OCI-LY3 (cell line): ENCODE results near the gene NPPC.

ENCODE experiments used
- H2AFZ ChIP-seq: fragments of 200-600, 300-600 bp; shearing (Covaris generic); 2 replicates; pipeline ENCODE4 v1.6.0; 2014; ENCODE audit warnings: antibody characterized with exemption, low read depth, low read length
- H3K27ac ChIP-seq: fragments of 200-600, 300-600 bp; sonication (generic); 2 replicates; pipeline ENCODE4 v1.5.1; 2014; ENCODE audit warnings: mild to moderate bottlenecking, low read length, moderate library complexity, mixed read lengths
- H3K27me3 ChIP-seq: fragments of 200-600, 300-600 bp; sonication (generic); 2 replicates; pipeline ENCODE4 v1.6.1; 2014; ENCODE audit warnings: low read depth, low read length, mixed read lengths
- H3K36me3 ChIP-seq: fragments of 200-600, 300-600 bp; sonication (generic); replicated peaks from 2 replicates; pipeline ENCODE3; 2014; ENCODE audit warnings: low read depth, low read length, mixed read lengths
- H3K4me1 ChIP-seq: fragments of 300-600, 200-600 bp; sonication (generic); 2 replicates; pipeline ENCODE4 v1.6.1; 2014; ENCODE audit warnings: low read length, mixed read lengths
- H3K4me2 ChIP-seq: fragments of 200-600, 300-600 bp; sonication (generic); 2 replicates; pipeline ENCODE4 v1.6.1; 2014; ENCODE audit warnings: low read length, mixed read lengths
- H3K4me3 ChIP-seq: fragments of 300-600, 200-600 bp; sonication (generic); 2 replicates; pipeline ENCODE4 v1.5.1; 2014; ENCODE audit warnings: antibody characterized with exemption, mild to moderate bottlenecking, low read length, moderate library complexity
- H3K79me2 ChIP-seq: fragments of 300-600, 200-600 bp; shearing (Covaris generic); 2 replicates; pipeline ENCODE4 v1.6.1; 2014; ENCODE audit warnings: mild to moderate bottlenecking, low read length, mixed read lengths
- H3K9ac ChIP-seq: fragments of 300-600, 200-600 bp; shearing (Covaris generic); 2 replicates; pipeline ENCODE4 v1.6.0; 2014; ENCODE audit warnings: mild to moderate bottlenecking, low read length, moderate library complexity
- H3K9me3 ChIP-seq: fragments of 200-600, 300-600 bp; shearing (Covaris generic); 2 replicates; pipeline ENCODE4 v1.6.1; 2014; ENCODE audit warnings: low read length, mixed read lengths; ENCODE audit not compliant: insufficient read depth
- H4K20me1 ChIP-seq: fragments of 200-600, 300-600 bp; sonication (generic); 2 replicates; pipeline ENCODE4 v1.6.1; 2016; ENCODE audit warnings: low read length, mixed read lengths; ENCODE audit not compliant: insufficient read depth
- CTCF ChIP-seq: fragments of 200-600, 300-600 bp; sonication (generic); IDR thresholded peaks from 2 replicates; pipeline ENCODE4 v1.5.1; 2014; ENCODE audit warnings: antibody characterized with exemption, low read length, low read depth
- EZH2phosphoT487 ChIP-seq: fragments of 200-600 bp; shearing (Covaris generic); IDR thresholded peaks from 2 replicates; pipeline ENCODE4 v1.6.1; 2018; ENCODE audit warnings: antibody characterized with exemption, mixed run types, low read depth

Gene NPPC

GRCh38 chr2:231926761-231927565 is 767 bp upstream of the NPPC start:
- H3K4me3 ChIP-seq: no peak overlapping the region
- no peak overlapping the region for H3K27ac ChIP-seq
- no peaks in the 10 kb centered on the region for H3K79me2 ChIP-seq
- no peak overlapping the region for H3K4me2 ChIP-seq
- no peaks in the 10 kb centered on the region for H3K4me1 ChIP-seq
- H4K20me1 ChIP-seq: no peaks in the 10 kb centered on the region
- TF ChIP-seq EZH2phosphoT487: no peak
- no peaks in the 10 kb centered on the region for H3K27me3 ChIP-seq
- H2AFZ ChIP-seq: no peak overlapping the region
- H3K9ac ChIP-seq: no peak overlapping the region
- H3K36me3 ChIP-seq: no peaks in the 10 kb centered on the region
- no peaks in the 10 kb centered on the region for H3K9me3 ChIP-seq

GRCh38 chr2:231925303-231926179 is 655 bp downstream of the NPPC start:
- no peaks in the 10 kb centered on the region for H4K20me1 ChIP-seq
- TF ChIP-seq EZH2phosphoT487 (no peak), CTCF (peak; percentile 54)
- no peaks in the 10 kb centered on the region for H3K27me3 ChIP-seq
- no peaks in the 10 kb centered on the region for H3K4me1 ChIP-seq
- no peaks in the 10 kb centered on the region for H3K9me3 ChIP-seq
- peak overlapping the region; percentile 43 for H3K4me2 ChIP-seq
- H3K4me3 ChIP-seq: no peak overlapping the region
- no peaks in the 10 kb centered on the region for H3K36me3 ChIP-seq
- no peaks in the 10 kb centered on the region for H3K79me2 ChIP-seq
- H2AFZ ChIP-seq: 0 out of 2 replicates have a peak overlapping the region, but pooled peaks have one; percentile 21
- H3K9ac ChIP-seq: no peak overlapping the region
- no peak overlapping the region for H3K27ac ChIP-seq

GRCh38 chr2:231924889-231925275 is 1.3 kb downstream of the NPPC start:
- Histone ChIP-seq H3K9ac (no peak overlapping the region), H3K36me3 (no peaks in the 10 kb centered on the region), H3K79me2 (no peaks in the 10 kb centered on the region), H4K20me1 (no peaks in the 10 kb centered on the region), H3K9me3 (no peaks in the 10 kb centered on the region), H3K4me2 (peak overlapping the region; percentile 43), H3K4me1 (no peaks in the 10 kb centered on the region), H3K27me3 (no peaks in the 10 kb centered on the region), H2AFZ (0 out of 2 replicates have a peak overlapping the region, but pooled peaks have one; percentile 21), H3K27ac (no peak overlapping the region), H3K4me3 (no peak overlapping the region)
- TF ChIP-seq EZH2phosphoT487: no peak
- TF ChIP-seq CTCF: no peak

GRCh38 chr2:231923951-231924888 is 2.0 kb downstream of the NPPC start:
- Histone ChIP-seq H3K9ac (no peak overlapping the region), H3K4me1 (no peaks in the 10 kb centered on the region), H3K9me3 (no peaks in the 10 kb centered on the region), H3K36me3 (no peaks in the 10 kb centered on the region), H3K27ac (no peak overlapping the region), H4K20me1 (no peaks in the 10 kb centered on the region), H2AFZ (no peak overlapping the region), H3K79me2 (no peaks in the 10 kb centered on the region), H3K27me3 (no peaks in the 10 kb centered on the region), H3K4me3 (no peak overlapping the region), H3K4me2 (no peak overlapping the region)
- TF ChIP-seq CTCF (no peak), EZH2phosphoT487 (no peak)
